Duodenal mucosa (tissue), 2 donors: ENCODE results near the gene CACNA2D1.

Experiments
- H3K27ac ChIP-seq: one replicate; pipeline ENCODE4 v1.7.0; 2013; ENCODE audit warnings: low read depth, low read length
- H3K27me3 ChIP-seq, 2 donors: one replicate each; pipeline ENCODE4 v1.7.0; 2013; ENCODE audit warnings: low read length in 2 of 2, control low read depth in 1 of 2; ENCODE audit not compliant: insufficient read depth in 2 of 2, control insufficient read depth in 1 of 2
- H3K36me3 ChIP-seq, 2 donors: one replicate each; pipeline ENCODE4 v1.7.0; 2013; ENCODE audit warnings: low read length in 2 of 2, control low read depth in 1 of 2; ENCODE audit not compliant: insufficient read depth in 2 of 2, control insufficient read depth in 1 of 2
- H3K4me1 ChIP-seq, 2 donors: one replicate each; pipeline ENCODE4 v1.7.0; 2013; ENCODE audit warnings: low read length in 2 of 2, control low read depth in 1 of 2; ENCODE audit not compliant: insufficient read depth in 2 of 2, control insufficient read depth in 1 of 2
- H3K4me3 ChIP-seq, 2 donors: one replicate each; pipeline ENCODE4 v1.7.0; 2013; ENCODE audit warnings: low read length in 2 of 2, low read depth in 1 of 2
- H3K9ac ChIP-seq, 2 donors: one replicate each; pipeline ENCODE4 v1.7.0; 2013; ENCODE audit warnings: low read length in 2 of 2, low read depth in 1 of 2
- H3K9me3 ChIP-seq, 2 donors: one replicate each; pipeline ENCODE4 v1.7.0; 2013; ENCODE audit warnings: low read length in 2 of 2, control low read depth in 1 of 2; ENCODE audit not compliant: control insufficient read depth in 1 of 2

The CACNA2D1 gene

GRCh38 chr7:82450759-82451158 lies 7.2 kb upstream of the CACNA2D1 start:
- no peaks in the 10 kb centered on the region for H3K36me3 ChIP-seq
- H3K4me1 ChIP-seq = no peaks in the 10 kb centered on the region
- no peaks in the 10 kb centered on the region for H3K27me3 ChIP-seq
- H3K27ac ChIP-seq = no peak overlapping the region
- H3K9ac ChIP-seq = no peak overlapping the region
- no peak overlapping the region for H3K4me3 ChIP-seq
- no peaks in the 10 kb centered on the region for H3K9me3 ChIP-seq

DNA sequence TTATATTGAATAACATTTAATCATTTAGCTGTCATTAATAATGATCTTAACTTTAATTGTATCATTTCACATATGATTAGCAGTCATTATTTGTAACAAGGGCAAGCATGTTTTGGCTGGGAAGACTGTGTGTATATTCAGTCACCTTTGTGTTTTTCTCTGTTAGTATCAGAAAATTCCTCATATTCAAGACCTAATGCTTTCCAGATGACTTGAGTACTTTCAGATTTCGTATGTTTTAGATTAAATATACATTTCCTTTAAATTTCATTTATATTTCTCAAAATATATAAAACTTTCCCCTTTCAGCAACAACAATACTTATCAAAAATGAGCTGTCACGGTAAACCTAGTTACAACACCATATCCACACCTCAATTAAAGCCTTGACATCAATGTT lies 6.3 kb upstream of the CACNA2D1 start:
- no peaks in the 10 kb centered on the region for H3K27me3 ChIP-seq
- no peak overlapping the region for H3K27ac ChIP-seq
- no peak overlapping the region for H3K4me3 ChIP-seq
- no peak overlapping the region for H3K9ac ChIP-seq
- H3K36me3 ChIP-seq = no peaks in the 10 kb centered on the region
- no peaks in the 10 kb centered on the region for H3K4me1 ChIP-seq
- no peaks in the 10 kb centered on the region for H3K9me3 ChIP-seq

GRCh38 chr7:82446897-82447296 lies 3.3 kb upstream of the CACNA2D1 start:
- no peaks in the 10 kb centered on the region for H3K36me3 ChIP-seq
- H3K9ac ChIP-seq = no peak overlapping the region
- no peaks in the 10 kb centered on the region for H3K9me3 ChIP-seq
- H3K27me3 ChIP-seq = peaks cover 7 to 9% of the 10 kb centered on the region in 2 donors
- no peak overlapping the region for H3K4me3 ChIP-seq
- no peak overlapping the region for H3K27ac ChIP-seq
- peaks cover 7 to 9% of the 10 kb centered on the region in 2 donors for H3K4me1 ChIP-seq

GRCh38 chr7:82445271-82445670 lies 1.7 kb upstream of the CACNA2D1 start:
- no peaks in the 10 kb centered on the region for H3K36me3 ChIP-seq
- H3K27ac ChIP-seq = no peak overlapping the region
- H3K9me3 ChIP-seq = no peaks in the 10 kb centered on the region
- H3K9ac ChIP-seq = no peak overlapping the region
- H3K4me3 ChIP-seq = no peak overlapping the region
- peaks cover 9% of the 10 kb centered on the region in 2 donors for H3K4me1 ChIP-seq
- H3K27me3 ChIP-seq = peaks cover 7 to 9% of the 10 kb centered on the region in 2 donors

- Histone ChIP-seq H3K27me3 (peaks cover 7 to 9% of the 10 kb centered on the region in 2 donors), H3K9ac (peak overlapping the region; percentile 30 to 33), H3K27ac (peak overlapping the region; percentile 78), H3K9me3 (no peaks in the 10 kb centered on the region), H3K4me3 (peak overlapping the region; percentile 63 to 84), H3K4me1 (peaks cover 9% of the 10 kb centered on the region in 2 donors), H3K36me3 (no peaks in the 10 kb centered on the region)
These were observed 788 bp upstream of the CACNA2D1 start for GRCh38 chr7:82444220-82444909.

- Histone ChIP-seq H3K9me3 (no peaks in the 10 kb centered on the region), H3K4me3 (peak overlapping the region; percentile 63 to 84), H3K4me1 (peaks cover 9% of the 10 kb centered on the region in 2 donors), H3K36me3 (no peaks in the 10 kb centered on the region), H3K27me3 (peaks cover 7 to 9% of the 10 kb centered on the region in 2 donors), H3K9ac (peak overlapping the region in 1 of 2 donors; percentile 54), H3K27ac (peak overlapping the region; percentile 78)
These were observed 486 bp downstream of the CACNA2D1 start for GRCh38 chr7:82443036-82443546.

GRCh38 chr7:82442492-82443035 lies 1.0 kb downstream of the CACNA2D1 start:
- Histone ChIP-seq H3K36me3 (no peaks in the 10 kb centered on the region), H3K4me1 (peaks cover 9% of the 10 kb centered on the region in 2 donors), H3K9me3 (no peaks in the 10 kb centered on the region), H3K27ac (no peak overlapping the region), H3K9ac (peak overlapping the region; percentile 16 to 54), H3K27me3 (peaks cover 7 to 9% of the 10 kb centered on the region in 2 donors), H3K4me3 (peak overlapping the region; percentile 63 to 84)

DNA sequence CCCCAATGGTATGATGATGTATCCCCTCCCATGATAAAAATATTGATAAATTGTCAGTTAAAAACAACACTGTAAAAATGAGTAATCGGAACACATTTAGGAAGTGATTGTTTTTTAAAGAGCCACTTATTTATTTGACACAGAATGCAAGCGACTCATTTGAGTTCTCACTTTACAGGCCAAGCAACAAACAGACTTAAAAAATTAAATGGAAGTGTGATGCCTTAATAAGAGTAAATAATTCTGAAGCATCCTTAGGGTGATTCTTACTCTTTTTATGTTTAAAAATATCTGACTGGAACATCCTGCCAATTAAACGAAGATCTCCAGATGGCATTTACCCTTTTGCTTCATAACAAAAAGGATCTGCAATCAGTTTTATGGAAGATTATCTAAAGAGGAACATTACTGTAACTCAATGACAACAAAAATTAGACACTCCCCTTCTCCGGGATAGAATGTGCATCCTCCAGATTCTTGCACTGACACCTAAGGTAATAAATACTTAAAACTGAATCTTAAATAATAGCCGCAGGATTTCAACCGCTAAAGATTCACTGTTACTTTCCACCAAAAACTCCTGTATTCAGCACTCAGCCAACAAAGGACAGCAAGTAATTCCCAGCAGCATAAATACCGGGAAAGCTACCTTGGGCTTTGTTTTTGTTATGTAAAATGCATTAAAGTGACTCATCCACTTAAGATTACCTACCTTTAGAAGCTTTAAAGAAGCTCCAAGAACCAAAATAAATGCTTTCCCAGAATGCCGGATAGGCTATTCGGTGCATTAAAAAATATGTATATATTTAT lies 1.7 kb downstream of the CACNA2D1 start:
- H3K4me1 ChIP-seq = peaks cover 9% of the 10 kb centered on the region in 2 donors
- no peak overlapping the region for H3K9ac ChIP-seq
- H3K9me3 ChIP-seq = no peaks in the 10 kb centered on the region
- no peaks in the 10 kb centered on the region for H3K36me3 ChIP-seq
- H3K27me3 ChIP-seq = peaks cover 7 to 9% of the 10 kb centered on the region in 2 donors
- H3K4me3 ChIP-seq = peak overlapping the region; percentile 63 to 84
- no peak overlapping the region for H3K27ac ChIP-seq

DNA sequence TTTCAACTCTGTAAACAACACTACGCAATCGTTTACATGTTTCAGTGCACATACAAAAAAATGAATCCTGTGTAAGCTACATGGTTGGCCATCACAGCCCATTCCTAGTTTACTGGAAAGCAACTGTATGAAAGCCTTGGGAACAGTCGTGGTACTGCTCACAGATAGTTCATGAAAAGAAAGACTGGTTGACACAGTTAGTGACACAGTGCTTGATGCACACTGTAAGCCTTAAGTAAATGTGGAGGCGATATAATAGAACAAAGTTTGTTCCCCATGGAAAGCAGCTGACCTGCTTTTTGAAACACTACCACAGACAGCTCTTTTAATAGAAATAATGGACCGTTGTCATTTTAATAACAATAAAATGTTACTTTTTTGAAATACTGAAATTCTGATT lies 5.1 kb downstream of the CACNA2D1 start:
- Histone ChIP-seq H3K9ac (no peak overlapping the region), H3K27ac (no peak overlapping the region)

DNA sequence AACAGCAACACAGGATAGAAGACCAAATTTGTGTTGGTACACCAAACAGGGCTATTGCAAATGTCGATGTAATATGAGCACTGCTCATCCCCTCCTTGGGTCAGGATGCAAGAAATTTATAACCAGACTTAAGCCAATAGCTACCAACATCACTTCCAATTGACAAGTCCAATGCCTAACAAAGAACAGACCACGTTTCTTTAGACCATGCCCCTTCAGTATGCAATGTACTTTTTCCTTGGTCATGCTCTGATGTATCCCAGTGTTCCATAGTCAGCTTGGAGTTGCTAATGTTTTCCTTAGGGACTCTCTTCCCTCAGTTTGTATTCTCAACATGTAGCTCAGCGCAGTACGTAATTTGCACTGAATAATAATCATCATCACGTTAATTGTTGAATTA lies 7.8 kb downstream of the CACNA2D1 start:
- H3K4me3 ChIP-seq = no peak overlapping the region
- no peak overlapping the region for H3K27ac ChIP-seq
- no peaks in the 10 kb centered on the region for H3K4me1 ChIP-seq
- H3K36me3 ChIP-seq = no peaks in the 10 kb centered on the region
- no peaks in the 10 kb centered on the region for H3K27me3 ChIP-seq
- H3K9me3 ChIP-seq = no peaks in the 10 kb centered on the region
- H3K9ac ChIP-seq = no peak overlapping the region

More for the DNA sequence above, 5.1 kb downstream of the CACNA2D1 start:
- Histone ChIP-seq H3K9me3 (no peaks in the 10 kb centered on the region), H3K27me3 (peaks cover 3 to 9% of the 10 kb centered on the region in 2 donors), H3K4me3 (no peak overlapping the region), H3K4me1 (peaks cover 5 to 9% of the 10 kb centered on the region in 2 donors), H3K36me3 (no peaks in the 10 kb centered on the region)
